ENCODE results near the gene PEAK1. TPM values are rescaled to one million over a fixed set of nuclear protein-coding genes. Genes with fewer than 3 reads are reported as not detected.

PEAK1 gene
- 5.0 to 11.5 TPM (median 7.5 TPM) in 5 replicates for total RNA-seq (2022; extraction: Qiagen RNA extraction)

GRCh38 chr15:77419836-77420609 is at the start of gene PEAK1:
TSS of gene PEAK1 (minus strand) at chr15:77420104. CDS start at chr15:77181926, 238,178 bp downstream.

GRCh38 chr15:77420610-77421369 is 886 bp upstream of the PEAK1 start, which contains the start of gene HMG20A:
TSS of gene HMG20A (plus strand) at chr15:77420888. CDS start at chr15:77458408, 37,520 bp downstream.

GRCh38 chr15:77070495-77071304 is 349.2 kb downstream of the PEAK1 start, which contains the start of gene TSPAN3:
TSS of gene TSPAN3 (minus strand) at chr15:77071109. CDS start at chr15:77070954, 155 bp downstream.

Other genes with a start within 250 kb of the PEAK1 start
- 22.7 to 32.8 TPM (median 26.6 TPM) in 5 replicates for gene HMG20A, start 784 bp upstream of the PEAK1 start, total RNA-seq (2022; extraction: Qiagen RNA extraction)
- 7.8 to 10.9 TPM (median 9.3 TPM) in 5 replicates for gene LINGO1, start 212.8 kb upstream of the PEAK1 start, total RNA-seq (2022; extraction: Qiagen RNA extraction)

Measured in A549 treated with Hydrocortisone at 1 μM for 4 hours (cell line).